Measurements from ENCODE around the gene CLDN4.

The CLDN4 gene

GRCh38 chr7:73864981-73865711, 34.4 kb downstream of the CLDN4 start:
- TF ChIP-seq ZFX (IDR thresholded peaks at IDR 0.05; ENCODE audit: borderline replicate concordance): no peak
- TF ChIP-seq, protein P1, sequence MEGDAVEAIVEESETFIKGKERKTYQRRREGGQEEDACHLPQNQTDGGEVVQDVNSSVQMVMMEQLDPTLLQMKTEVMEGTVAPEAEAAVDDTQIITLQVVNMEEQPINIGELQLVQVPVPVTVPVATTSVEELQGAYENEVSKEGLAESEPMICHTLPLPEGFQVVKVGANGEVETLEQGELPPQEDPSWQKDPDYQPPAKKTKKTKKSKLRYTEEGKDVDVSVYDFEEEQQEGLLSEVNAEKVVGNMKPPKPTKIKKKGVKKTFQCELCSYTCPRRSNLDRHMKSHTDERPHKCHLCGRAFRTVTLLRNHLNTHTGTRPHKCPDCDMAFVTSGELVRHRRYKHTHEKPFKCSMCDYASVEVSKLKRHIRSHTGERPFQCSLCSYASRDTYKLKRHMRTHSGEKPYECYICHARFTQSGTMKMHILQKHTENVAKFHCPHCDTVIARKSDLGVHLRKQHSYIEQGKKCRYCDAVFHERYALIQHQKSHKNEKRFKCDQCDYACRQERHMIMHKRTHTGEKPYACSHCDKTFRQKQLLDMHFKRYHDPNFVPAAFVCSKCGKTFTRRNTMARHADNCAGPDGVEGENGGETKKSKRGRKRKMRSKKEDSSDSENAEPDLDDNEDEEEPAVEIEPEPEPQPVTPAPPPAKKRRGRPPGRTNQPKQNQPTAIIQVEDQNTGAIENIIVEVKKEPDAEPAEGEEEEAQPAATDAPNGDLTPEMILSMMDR (IDR thresholded peaks at IDR 0.05): no peak

DNA sequence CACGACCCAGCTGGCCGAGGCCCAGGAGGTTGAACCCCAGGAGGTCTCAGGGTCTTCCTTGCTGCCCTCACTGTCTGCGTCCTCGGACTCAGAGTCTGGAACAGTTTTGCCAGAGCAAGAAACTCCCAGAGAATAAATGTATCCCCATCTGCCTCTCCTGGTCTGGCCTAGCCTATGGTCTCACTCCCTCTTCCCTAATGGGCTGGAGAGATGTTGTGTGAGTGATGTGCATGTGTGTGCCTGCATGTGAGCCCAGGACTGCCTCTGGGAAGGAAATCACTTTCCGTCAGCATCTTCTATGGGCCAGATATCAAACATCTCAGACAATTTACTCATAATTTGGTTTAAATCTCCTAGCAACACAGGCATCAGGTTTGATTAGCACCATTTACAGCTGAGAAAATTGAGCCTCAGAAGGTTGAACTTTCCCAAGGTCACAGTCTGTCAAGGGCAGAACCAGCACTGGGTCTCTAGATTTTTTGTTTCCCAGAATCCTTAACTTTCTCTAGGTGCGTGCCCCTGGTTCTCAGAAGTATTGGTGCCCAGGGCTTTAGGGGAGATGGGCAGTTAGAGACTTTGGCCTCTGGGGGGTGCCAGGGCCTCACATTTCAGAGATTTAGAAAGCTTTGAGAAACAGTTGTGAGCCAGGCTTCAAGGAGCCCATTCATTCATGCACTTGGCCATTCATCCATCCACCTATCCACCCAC, 35.1 kb downstream of the CLDN4 start:
- H3K27ac ChIP-seq: no peak overlapping the region
- TF ChIP-seq, protein P1 (IDR thresholded peaks at IDR 0.05): peak; percentile 53
- TF ChIP-seq ZFX (IDR thresholded peaks at IDR 0.05; ENCODE audit: borderline replicate concordance): no peak

More at GRCh38 chr7:73864981-73865711, 34.4 kb downstream of the CLDN4 start:
- no peak overlapping the region for H3K27ac ChIP-seq

DNA sequence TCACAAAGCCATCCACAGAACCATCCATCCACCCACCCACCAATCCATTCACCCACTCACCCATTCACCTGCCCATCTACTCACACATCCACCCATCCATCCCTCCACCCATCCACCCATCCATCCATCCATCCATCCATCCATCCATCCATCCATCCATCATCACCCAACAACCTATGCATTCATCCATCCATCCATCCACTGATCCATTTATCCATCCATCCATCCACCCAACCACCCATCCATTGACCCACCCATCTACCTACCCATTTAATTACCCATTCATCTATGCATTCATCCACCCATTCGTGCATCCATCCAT, 35.6 kb downstream of the CLDN4 start:
- H3K27ac ChIP-seq: no peak overlapping the region
- TF ChIP-seq, protein P1 (IDR thresholded peaks at IDR 0.05): no peak
- no peak for TF ChIP-seq ZFX (IDR thresholded peaks at IDR 0.05; ENCODE audit: borderline replicate concordance)

DNA sequence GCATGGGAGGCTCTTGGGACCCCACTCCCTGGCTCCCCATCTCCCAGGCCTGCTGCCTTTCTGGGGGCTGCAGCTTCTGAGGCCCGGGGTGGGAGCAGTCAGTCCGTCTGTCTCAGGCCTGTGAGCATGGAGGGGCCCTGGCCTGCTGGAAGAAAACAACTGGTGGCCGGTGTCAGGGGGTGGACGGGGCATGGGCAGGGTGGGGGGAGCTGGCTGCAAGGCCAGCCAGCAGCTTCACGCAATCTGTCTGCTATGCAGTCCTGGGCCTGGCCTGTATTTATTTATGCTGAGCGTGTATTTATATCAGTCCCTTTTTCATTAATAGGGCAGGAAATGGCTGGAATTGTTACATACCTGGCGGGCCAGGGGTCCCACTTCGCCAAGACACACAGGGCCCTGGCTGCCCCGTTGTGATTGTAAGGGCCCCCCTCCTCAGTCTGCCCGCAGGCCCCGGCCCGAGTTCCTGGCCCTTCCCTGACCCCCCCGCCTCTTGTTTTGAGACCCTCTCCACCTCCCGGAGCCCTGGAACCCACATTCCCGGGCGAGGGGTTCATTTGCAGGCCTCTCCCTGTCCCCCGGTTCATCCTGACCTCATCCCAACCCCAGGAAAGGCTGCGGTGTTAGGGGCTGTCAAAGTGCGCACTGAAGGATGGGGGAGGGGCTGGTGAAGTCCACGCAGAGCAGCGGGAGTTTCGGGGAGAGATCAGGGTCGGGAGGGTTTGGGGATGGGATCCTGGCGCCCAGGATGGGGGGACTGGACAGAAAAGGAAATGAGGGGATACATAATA, 38.4 kb downstream of the CLDN4 start:
- TF ChIP-seq, protein P1 (IDR thresholded peaks at IDR 0.05): no peak
- no peak for TF ChIP-seq ZFX (IDR thresholded peaks at IDR 0.05; ENCODE audit: borderline replicate concordance)
- H3K27ac ChIP-seq: no peak overlapping the region

DNA sequence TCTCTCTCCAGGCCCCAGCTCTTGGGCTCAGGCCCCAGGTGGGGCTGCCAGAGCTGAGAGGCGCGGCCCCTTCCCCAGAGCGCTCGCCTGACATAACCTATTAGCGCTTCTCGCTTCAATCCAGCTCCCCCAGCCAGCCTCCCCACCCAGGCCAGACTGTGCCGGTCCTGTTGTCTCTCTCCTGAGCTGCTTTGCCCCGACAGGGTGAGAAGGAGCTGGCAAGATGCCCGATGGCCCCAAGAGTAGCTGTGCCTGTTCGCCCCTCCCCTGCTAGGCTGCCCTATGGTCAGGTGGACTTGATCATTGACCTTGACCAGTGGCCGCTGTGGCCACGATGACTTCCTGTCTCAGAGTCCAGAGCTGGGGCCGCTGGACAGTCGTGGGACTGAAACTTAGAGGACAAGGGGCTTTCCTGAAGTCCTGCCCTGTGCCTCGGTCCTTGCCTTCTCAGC, 39.3 kb downstream of the CLDN4 start:
- TF ChIP-seq, protein P1 (IDR thresholded peaks at IDR 0.05): no peak
- no peak for TF ChIP-seq ZFX (IDR thresholded peaks at IDR 0.05; ENCODE audit: borderline replicate concordance)
- no peak overlapping the region for H3K27ac ChIP-seq

GRCh38 chr7:73871163-73872011, 40.6 kb downstream of the CLDN4 start:
- TF ChIP-seq, protein P1 (IDR thresholded peaks at IDR 0.05): no peak
- no peak for TF ChIP-seq ZFX (IDR thresholded peaks at IDR 0.05; ENCODE audit: borderline replicate concordance)
- no peak overlapping the region for H3K27ac ChIP-seq
